ENCODE data around the gene ARPC5. TPM values are rescaled to one million over a fixed set of nuclear protein-coding genes. Genes with fewer than 3 reads are reported as not detected.

ARPC5 gene
- polyA plus RNA-seq, 3 donors, result 110 to 1,089 (median 1,064) TPM

DNA sequence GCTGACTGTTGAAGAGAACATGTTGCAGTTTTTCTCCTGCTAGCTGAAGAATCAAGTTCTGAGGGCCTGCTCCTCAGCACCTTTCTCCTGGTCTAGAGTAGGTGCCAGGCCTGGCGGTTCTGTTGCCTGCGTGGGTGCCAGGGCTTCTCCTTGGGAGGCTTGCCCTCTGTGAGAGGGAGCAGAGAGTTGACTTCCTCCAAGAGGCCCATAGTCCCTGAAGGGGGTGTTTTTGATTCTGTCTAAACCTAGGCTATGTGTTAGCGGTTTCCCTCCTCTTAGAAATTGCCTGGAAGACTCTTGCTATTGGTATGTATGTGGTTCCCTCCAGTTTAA, 17.8 kb upstream of the ARPC5 start:
- DNase-seq, result no peak

DNA sequence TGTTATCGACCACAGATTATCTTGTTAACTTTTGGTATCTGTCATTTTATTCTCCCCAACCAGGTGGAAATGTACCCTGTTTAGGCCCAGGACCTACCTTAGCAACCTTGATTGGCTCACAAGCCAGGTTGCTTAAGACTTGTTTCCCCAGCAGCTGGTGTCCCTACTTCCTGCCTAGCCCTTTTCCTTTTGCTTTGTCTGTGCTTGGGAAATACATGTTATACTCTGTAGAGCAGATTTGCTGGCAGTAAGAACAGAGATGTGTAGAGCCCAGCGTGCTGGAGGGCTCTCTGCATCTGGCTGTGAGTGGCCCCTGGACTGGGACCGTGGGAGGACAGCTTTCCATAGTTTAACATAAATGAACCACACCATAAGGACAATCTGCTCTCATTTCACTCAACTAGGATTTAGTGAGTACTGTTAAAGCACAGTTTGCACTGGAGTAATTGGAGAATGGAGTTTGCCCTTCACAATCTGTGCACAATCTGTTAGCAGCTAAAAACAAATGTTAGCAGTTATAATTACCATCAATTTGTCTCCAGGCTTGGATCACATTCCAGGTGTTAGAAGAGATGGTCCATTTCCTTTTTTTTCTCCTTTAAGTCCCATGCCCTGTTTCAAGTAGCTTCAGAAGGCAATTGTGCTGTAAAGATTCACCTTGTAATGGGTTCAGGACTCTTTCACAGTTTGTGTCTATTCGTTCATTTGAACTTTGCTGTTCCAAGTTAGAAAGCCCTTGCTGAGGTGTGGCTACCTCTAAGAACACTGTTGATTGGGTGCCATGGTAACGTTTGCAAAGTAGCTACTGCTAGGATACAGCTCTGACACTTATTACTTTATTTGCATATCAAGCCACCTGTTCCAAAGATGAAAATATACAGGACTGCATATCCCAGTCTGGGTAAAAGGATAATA, 17.2 kb upstream of the ARPC5 start, which contains the start of gene APOBEC4:
Gene APOBEC4, minus strand, starts transcription at position 770 of the 915 bp plus-strand sequence. CDS start 4,535 bp downstream, outside the sequence.
- H3K27ac ChIP-seq (ENCODE audit: low read depth in 1 of 2, low read length in 2 of 2), result no peak within 1 kb of the TSS
- H3K4me2 ChIP-seq (replicated peaks; ENCODE audit: extremely low read depth, low read length, poor library complexity, severe bottlenecking), result no peak within 1 kb of the TSS
- Mint-ChIP-seq H3K4me1 (peaks cover 21% of the 10 kb centered on the region), H3K9me3 (no peaks in the 10 kb centered on the region), H3K27me3 (ENCODE audit: low read depth in 3 of 3) (peaks cover 0 to 1% (median 0%) of the 10 kb centered on the region in 3 donors), H3K4me3 (no peak within 1 kb of the TSS), H3K27ac (peak within 1 kb of the TSS in 2 of 7 donors; percentile 21 to 48), H3K36me3 (no peaks in the 10 kb centered on the region)
- 100% methylated on average over 1 of the region's 5 CpGs for WGBS (ENCODE audit: insufficient coverage)
- H2AFZ ChIP-seq (ENCODE audit: insufficient read depth, low read depth, low read length, poor library complexity, severe bottlenecking), result no peak within 1 kb of the TSS
- no peak within 1 kb of the TSS for H3K9ac ChIP-seq (ENCODE audit: insufficient read depth, low read length, poor library complexity, severe bottlenecking)
- no peak within 1 kb of the TSS for H3K4me3 ChIP-seq (replicated peaks in 1 of 3; ENCODE audit: low read depth in 2 of 3, low read length in 3 of 3)
- peaks cover 11 to 12% of the 10 kb centered on the region in 2 donors for H3K4me1 ChIP-seq (ENCODE audit: control insufficient read depth in 1 of 2, insufficient read depth in 2 of 2, low read length in 2 of 2)
- H3K79me2 ChIP-seq (ENCODE audit: insufficient read depth, low read length), result no peaks in the 10 kb centered on the region
- no peaks in the 10 kb centered on the region for H3K9me3 ChIP-seq (replicated peaks in 1 of 2; ENCODE audit: control insufficient read depth in 1 of 2, insufficient read depth in 1 of 2, low read length in 2 of 2)
- TF ChIP-seq, protein P1, sequence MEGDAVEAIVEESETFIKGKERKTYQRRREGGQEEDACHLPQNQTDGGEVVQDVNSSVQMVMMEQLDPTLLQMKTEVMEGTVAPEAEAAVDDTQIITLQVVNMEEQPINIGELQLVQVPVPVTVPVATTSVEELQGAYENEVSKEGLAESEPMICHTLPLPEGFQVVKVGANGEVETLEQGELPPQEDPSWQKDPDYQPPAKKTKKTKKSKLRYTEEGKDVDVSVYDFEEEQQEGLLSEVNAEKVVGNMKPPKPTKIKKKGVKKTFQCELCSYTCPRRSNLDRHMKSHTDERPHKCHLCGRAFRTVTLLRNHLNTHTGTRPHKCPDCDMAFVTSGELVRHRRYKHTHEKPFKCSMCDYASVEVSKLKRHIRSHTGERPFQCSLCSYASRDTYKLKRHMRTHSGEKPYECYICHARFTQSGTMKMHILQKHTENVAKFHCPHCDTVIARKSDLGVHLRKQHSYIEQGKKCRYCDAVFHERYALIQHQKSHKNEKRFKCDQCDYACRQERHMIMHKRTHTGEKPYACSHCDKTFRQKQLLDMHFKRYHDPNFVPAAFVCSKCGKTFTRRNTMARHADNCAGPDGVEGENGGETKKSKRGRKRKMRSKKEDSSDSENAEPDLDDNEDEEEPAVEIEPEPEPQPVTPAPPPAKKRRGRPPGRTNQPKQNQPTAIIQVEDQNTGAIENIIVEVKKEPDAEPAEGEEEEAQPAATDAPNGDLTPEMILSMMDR (IDR thresholded peaks at IDR 0.05), result no peak
- DNase-seq, result no peak
- H4K20me1 ChIP-seq (ENCODE audit: insufficient read depth, low read length), result no peaks in the 10 kb centered on the region
- intact Hi-C loops (cut with micrococcal nuclease), result loop anchor here in 1 of 2 donors (5.0 kb wide), 1 partner anchor 264 kb away; no protein-coding TSS in a partner anchor
- no peaks in the 10 kb centered on the region for H3K27me3 ChIP-seq (ENCODE audit: control insufficient read depth in 2 of 2, insufficient read depth in 2 of 2, low read length in 2 of 2)
- no peaks in the 10 kb centered on the region for H3K36me3 ChIP-seq (replicated peaks in 1 of 2; ENCODE audit: control insufficient read depth in 1 of 2, insufficient read depth in 2 of 2, low read length in 2 of 2)

More for the DNA sequence above, 17.8 kb upstream of the ARPC5 start:
- Mint-ChIP-seq H3K4me3 (no peak overlapping the region), H3K27ac (no peak overlapping the region), H3K4me1 (peaks cover 21% of the 10 kb centered on the region), H3K36me3 (no peaks in the 10 kb centered on the region), H3K9me3 (no peaks in the 10 kb centered on the region), H3K27me3 (ENCODE audit: low read depth in 3 of 3) (peaks cover 0 to 1% (median 0%) of the 10 kb centered on the region in 3 donors)
- Histone ChIP-seq H3K4me2 (replicated peaks; ENCODE audit: extremely low read depth, low read length, poor library complexity, severe bottlenecking) (no peak overlapping the region), H3K4me3 (replicated peaks in 1 of 3; ENCODE audit: low read depth in 2 of 3, low read length in 3 of 3) (no peak overlapping the region), H3K27ac (ENCODE audit: low read depth in 1 of 2, low read length in 2 of 2) (no peak overlapping the region), H3K9me3 (replicated peaks in 1 of 2; ENCODE audit: control insufficient read depth in 1 of 2, insufficient read depth in 1 of 2, low read length in 2 of 2) (no peaks in the 10 kb centered on the region), H4K20me1 (ENCODE audit: insufficient read depth, low read length) (no peaks in the 10 kb centered on the region), H2AFZ (ENCODE audit: insufficient read depth, low read depth, low read length, poor library complexity, severe bottlenecking) (no peak overlapping the region), H3K27me3 (ENCODE audit: control insufficient read depth in 2 of 2, insufficient read depth in 2 of 2, low read length in 2 of 2) (no peaks in the 10 kb centered on the region), H3K36me3 (replicated peaks in 1 of 2; ENCODE audit: control insufficient read depth in 1 of 2, insufficient read depth in 2 of 2, low read length in 2 of 2) (no peaks in the 10 kb centered on the region), H3K79me2 (ENCODE audit: insufficient read depth, low read length) (no peaks in the 10 kb centered on the region), H3K9ac (ENCODE audit: insufficient read depth, low read length, poor library complexity, severe bottlenecking) (no peak overlapping the region), H3K4me1 (ENCODE audit: control insufficient read depth in 1 of 2, insufficient read depth in 2 of 2, low read length in 2 of 2) (peaks cover 11 to 12% of the 10 kb centered on the region in 2 donors)
- intact Hi-C loops (cut with micrococcal nuclease), result loop anchor here in 1 of 2 donors (5.0 kb wide), 1 partner anchor 264 kb away; no protein-coding TSS in a partner anchor
- 100% methylated on average over 2 of the region's 3 CpGs for WGBS (ENCODE audit: insufficient coverage)
- TF ChIP-seq, protein P1 (IDR thresholded peaks at IDR 0.05), result no peak

All from CD14-positive monocyte (primary cell).